ENCODE results near the gene SLCO2A1. TPM values are rescaled to one million over a fixed set of nuclear protein-coding genes. Genes with fewer than 3 reads are reported as not detected.

The SLCO2A1 gene
- total and polyA plus RNA-seq, 2 donors from 2014 or later, result 27.2 to 169 TPM

Other genes starting within 250 kb of the SLCO2A1 start
- gene SRPRB, start 224.1 kb downstream of the SLCO2A1 start, total RNA-seq, result 58.8 TPM
- gene SRPRB, start 224.1 kb downstream of the SLCO2A1 start, polyA plus RNA-seq (ENCODE audit: insufficient read depth, low read depth, low replicate concordance), result 47.9 TPM
- gene RAB6B, start 134.0 kb downstream of the SLCO2A1 start, total RNA-seq, result 17.7 TPM
- 6.6 TPM for gene RAB6B, start 134.0 kb downstream of the SLCO2A1 start, polyA plus RNA-seq (ENCODE audit: insufficient read depth, low read depth, low replicate concordance)
- 50.9 TPM for gene RYK, start 220.9 kb upstream of the SLCO2A1 start, total RNA-seq
- 32.2 TPM for gene RYK, start 220.9 kb upstream of the SLCO2A1 start, polyA plus RNA-seq (ENCODE audit: insufficient read depth, low read depth, low replicate concordance)